HEK293T (cell line): ENCODE results near the gene PRR20G.

Experiments used
- ARNT ChIP-seq: fragments of 450-650 bp; IDR thresholded peaks from 2 replicates; pipeline ENCODE4 v1.6.1; 2017; ENCODE audit warnings: mild to moderate bottlenecking
- BHLHE40 ChIP-seq: fragments of 450-650 bp; IDR thresholded peaks from 2 replicates; pipeline ENCODE4 v1.6.1; 2016; ENCODE audit warnings: mild to moderate bottlenecking, moderate library complexity, borderline replicate concordance
- CTBP1 ChIP-seq: fragments of 450-650 bp; IDR thresholded peaks from 2 replicates; pipeline ENCODE4 v1.6.1; 2016; ENCODE audit warnings: borderline replicate concordance
- ELF4 ChIP-seq: fragments of 450-650 bp; IDR thresholded peaks from 2 replicates; pipeline ENCODE4 v1.6.1; 2017; ENCODE audit warnings: antibody characterized with exemption
- FOXA1 ChIP-seq: fragments of 450-650 bp; IDR thresholded peaks from 2 replicates; pipeline ENCODE4 v1.6.1; 2016; ENCODE audit warnings: mild to moderate bottlenecking
- FOXK2 ChIP-seq: fragments of 450-650 bp; IDR thresholded peaks from 2 replicates; pipeline ENCODE4 v1.6.1; 2016; ENCODE audit warnings: mild to moderate bottlenecking
- FOXM1 ChIP-seq: fragments of 450-650 bp; IDR thresholded peaks from 2 replicates; pipeline ENCODE4 v1.6.1; 2017; ENCODE audit warnings: mild to moderate bottlenecking, borderline replicate concordance
- HDGF ChIP-seq: fragments of 450-650 bp; IDR thresholded peaks from 2 replicates; pipeline ENCODE4 v1.6.1; 2017; ENCODE audit warnings: antibody characterized with exemption, borderline replicate concordance
- LEF1 ChIP-seq: fragments of 450-650 bp; IDR thresholded peaks from 2 replicates; pipeline ENCODE4 v1.6.1; 2017; ENCODE audit warnings: mild to moderate bottlenecking, borderline replicate concordance
- NFRKB ChIP-seq: fragments of 450-650 bp; IDR thresholded peaks from 2 replicates; pipeline ENCODE4 v1.6.1; 2016; ENCODE audit warnings: mild to moderate bottlenecking, moderate library complexity
- SP1 ChIP-seq: fragments of 450-650 bp; IDR thresholded peaks from 2 replicates; pipeline ENCODE4 v1.6.1; 2017
- SUZ12 ChIP-seq: fragments of 450-650 bp; IDR thresholded peaks from 2 replicates; pipeline ENCODE4 v1.6.1; 2016; ENCODE audit warnings: mild to moderate bottlenecking
- TARDBP ChIP-seq: fragments of 450-650 bp; IDR thresholded peaks from 2 replicates; pipeline ENCODE4 v1.6.1; 2016
- ZNF384 ChIP-seq: fragments of 450-650 bp; IDR thresholded peaks from 2 replicates; pipeline ENCODE4 v1.6.1; 2016

DNA sequence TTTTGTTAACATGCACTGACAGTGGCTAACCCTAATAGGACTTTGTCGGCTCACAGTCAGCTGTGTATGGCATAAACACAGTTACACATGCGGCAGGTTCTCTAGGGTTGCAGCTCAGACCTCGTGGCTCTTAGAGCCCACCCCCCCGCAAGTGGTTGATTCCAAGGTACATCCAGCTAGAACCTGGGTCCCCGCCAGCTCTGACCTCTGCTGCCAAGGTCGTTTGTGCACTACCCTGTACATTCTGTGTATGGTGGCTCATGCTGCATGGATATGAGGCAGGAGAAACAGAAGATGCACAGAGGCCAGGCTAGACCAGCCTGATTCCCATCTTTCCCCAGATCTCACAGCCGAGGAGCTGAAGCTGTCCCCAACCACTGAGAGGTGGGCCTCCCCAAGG lies 25.9 kb downstream of the PRR20G start:
- no peak for TF ChIP-seq SP1
- TF ChIP-seq SUZ12: no peak
- no peak for TF ChIP-seq CTBP1
- TF ChIP-seq FOXK2: no peak
- no peak for TF ChIP-seq TARDBP
- TF ChIP-seq NFRKB: no peak
- no peak for TF ChIP-seq BHLHE40
- TF ChIP-seq ARNT: no peak
- no peak for TF ChIP-seq HDGF
- no peak for TF ChIP-seq ELF4
- TF ChIP-seq LEF1: no peak
- no peak for TF ChIP-seq ZNF384
- TF ChIP-seq FOXM1: no peak
- no peak for TF ChIP-seq FOXA1
